Ishikawa (cell line): ENCODE results near the gene DHX8.

ENCODE experiments used
- EGR1 ChIP-seq: IDR thresholded peaks from 2 replicates; pipeline ENCODE4 v1.6.1; 2012
- EP300 ChIP-seq: IDR thresholded peaks from 2 replicates; pipeline ENCODE4 v1.6.1; 2012; ENCODE audit warnings: borderline replicate concordance
- TCF12 ChIP-seq: IDR thresholded peaks from 2 replicates; pipeline ENCODE4 v1.6.1; 2012; ENCODE audit warnings: low read depth
- YY1 ChIP-seq: IDR thresholded peaks from 2 replicates; pipeline ENCODE4 v1.6.1; 2012; ENCODE audit warnings: low read depth
- ZBTB7A ChIP-seq: IDR thresholded peaks from 2 replicates; pipeline ENCODE4 v1.6.1; 2012; ENCODE audit warnings: low read depth
- TF ChIP-seq, protein P1 (sequence below): IDR thresholded peaks from 2 replicates; pipeline ENCODE4 v1.6.1; 2012; ENCODE audit warnings: low read depth, mild to moderate bottlenecking

DNA sequence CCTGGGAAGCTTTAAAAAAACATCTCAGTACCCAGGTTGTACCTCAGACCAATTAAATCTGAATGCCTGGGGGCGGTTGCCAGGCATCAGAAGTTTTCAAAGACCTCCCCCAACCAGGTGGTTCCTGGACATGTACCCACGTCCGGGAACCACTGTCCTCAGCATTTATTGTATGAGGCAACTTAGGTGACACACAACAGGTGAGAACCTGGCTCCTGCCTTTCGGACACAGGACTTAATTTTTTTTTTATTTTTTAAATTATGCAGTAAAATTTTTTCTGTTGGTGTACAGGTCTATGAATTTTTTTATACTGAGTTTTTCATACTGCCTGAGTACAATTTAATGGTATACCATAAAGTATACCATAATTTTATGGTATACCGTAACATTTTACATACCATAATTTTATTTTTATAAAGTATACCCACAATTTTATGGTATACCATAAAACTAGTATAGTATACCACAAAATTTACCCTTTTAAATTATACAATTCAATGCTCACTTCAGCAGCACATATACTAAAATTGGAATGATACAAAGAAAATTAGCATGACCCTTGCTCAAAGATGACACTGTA is 38.7 kb upstream of the DHX8 start:
- TF ChIP-seq EGR1 (no peak), EP300 (no peak), TCF12 (no peak), ZBTB7A (no peak), YY1 (no peak)
- TF ChIP-seq, protein P1, sequence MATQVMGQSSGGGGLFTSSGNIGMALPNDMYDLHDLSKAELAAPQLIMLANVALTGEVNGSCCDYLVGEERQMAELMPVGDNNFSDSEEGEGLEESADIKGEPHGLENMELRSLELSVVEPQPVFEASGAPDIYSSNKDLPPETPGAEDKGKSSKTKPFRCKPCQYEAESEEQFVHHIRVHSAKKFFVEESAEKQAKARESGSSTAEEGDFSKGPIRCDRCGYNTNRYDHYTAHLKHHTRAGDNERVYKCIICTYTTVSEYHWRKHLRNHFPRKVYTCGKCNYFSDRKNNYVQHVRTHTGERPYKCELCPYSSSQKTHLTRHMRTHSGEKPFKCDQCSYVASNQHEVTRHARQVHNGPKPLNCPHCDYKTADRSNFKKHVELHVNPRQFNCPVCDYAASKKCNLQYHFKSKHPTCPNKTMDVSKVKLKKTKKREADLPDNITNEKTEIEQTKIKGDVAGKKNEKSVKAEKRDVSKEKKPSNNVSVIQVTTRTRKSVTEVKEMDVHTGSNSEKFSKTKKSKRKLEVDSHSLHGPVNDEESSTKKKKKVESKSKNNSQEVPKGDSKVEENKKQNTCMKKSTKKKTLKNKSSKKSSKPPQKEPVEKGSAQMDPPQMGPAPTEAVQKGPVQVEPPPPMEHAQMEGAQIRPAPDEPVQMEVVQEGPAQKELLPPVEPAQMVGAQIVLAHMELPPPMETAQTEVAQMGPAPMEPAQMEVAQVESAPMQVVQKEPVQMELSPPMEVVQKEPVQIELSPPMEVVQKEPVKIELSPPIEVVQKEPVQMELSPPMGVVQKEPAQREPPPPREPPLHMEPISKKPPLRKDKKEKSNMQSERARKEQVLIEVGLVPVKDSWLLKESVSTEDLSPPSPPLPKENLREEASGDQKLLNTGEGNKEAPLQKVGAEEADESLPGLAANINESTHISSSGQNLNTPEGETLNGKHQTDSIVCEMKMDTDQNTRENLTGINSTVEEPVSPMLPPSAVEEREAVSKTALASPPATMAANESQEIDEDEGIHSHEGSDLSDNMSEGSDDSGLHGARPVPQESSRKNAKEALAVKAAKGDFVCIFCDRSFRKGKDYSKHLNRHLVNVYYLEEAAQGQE, result no peak
